DMS114 treated with DMSO at 0.1 percent for 48 hours (cell line): ENCODE measurements around the gene GPR42.
"Not testable (repeated sequence)": the region's sequence is repeated elsewhere in the genome, so short reads cannot be mapped to it uniquely, and the experiment has no call there.

Experiments
- DNase-seq: peaks from one replicate; lab custom pipeline; 2025; ENCODE audit not compliant: unreplicated experiment; lab: John Stamatoyannopoulos, UW

Gene GPR42

DNA sequence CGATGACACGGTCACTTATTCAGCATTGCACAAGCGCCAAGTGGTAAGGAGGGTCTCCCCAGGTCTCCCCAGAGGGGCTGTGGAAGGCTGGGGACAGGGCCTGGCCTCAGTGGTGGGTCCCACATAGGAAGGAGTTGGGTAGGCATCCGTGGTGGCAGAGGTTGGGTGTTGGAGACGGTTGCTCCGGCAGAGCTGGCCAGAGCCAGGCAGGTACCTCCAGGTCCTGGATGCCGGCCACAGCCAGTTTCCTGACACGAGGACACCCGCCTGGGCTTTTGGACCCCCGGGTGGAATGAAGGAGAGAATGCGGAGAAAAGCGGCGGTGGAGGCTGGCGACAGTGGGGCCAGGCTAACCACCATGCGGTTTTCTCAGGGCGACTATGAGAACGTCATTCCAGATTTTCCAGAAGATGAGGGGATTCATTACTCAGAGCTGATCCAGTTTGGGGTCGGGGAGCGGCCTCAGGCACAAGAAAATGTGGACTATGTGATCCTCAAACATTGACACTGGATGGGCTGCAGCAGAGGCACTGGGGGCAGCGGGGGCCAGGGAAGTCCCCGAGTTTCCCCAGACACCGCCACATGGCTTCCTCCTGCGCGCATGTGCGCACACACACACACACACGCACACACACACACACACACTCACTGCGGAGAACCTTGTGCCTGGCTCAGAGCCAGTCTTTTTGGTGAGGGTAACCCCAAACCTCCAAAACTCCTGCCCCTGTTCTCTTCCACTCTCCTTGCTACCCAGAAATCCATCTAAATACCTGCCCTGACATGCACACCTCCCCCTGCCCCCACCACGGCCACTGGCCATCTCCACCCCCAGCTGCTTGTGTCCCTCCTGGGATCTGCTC is 24.4 kb upstream of the GPR42 start:
- DNase-seq: no peak

DNA sequence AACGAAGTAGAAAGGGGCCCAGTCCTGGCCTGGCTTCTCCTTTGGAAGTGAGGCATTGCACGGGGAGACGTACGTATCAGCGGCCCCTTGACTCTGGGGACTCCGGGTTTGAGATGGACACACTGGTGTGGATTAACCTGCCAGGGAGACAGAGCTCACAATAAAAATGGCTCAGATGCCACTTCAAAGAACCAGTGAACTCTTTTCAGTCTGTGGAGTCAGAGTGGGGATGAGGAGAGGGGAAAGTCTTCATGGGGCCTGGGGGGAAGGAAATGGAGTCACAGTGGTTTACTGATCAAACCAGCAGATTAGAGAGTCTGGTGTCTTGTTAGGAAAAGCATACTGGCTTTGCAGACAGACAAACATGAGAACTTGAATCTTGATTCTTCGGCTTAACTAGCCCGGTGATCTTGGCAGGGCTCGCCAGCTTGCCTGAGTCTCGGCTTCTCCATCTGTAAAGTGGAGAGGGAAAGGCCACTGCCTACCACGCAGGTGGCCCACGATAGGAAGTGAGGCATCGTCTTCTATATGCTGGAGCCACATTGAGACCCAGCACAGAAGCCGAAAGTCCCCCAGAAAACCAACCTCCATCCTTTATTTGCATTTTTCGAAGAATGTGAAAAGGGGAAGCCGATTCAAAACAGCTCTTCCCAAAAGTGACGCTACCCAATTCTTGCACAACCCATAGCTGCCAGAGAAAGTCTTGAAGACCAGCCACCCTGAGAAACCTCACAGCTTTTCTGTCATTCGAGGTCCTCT is 23.5 kb upstream of the GPR42 start, which contains the start of gene FFAR1:
Gene FFAR1 (plus strand): TSS at position 732 of the 759 bp plus-strand sequence. CDS start 3,650 bp downstream, outside the sequence.
- DNase-seq: no peak

DNA sequence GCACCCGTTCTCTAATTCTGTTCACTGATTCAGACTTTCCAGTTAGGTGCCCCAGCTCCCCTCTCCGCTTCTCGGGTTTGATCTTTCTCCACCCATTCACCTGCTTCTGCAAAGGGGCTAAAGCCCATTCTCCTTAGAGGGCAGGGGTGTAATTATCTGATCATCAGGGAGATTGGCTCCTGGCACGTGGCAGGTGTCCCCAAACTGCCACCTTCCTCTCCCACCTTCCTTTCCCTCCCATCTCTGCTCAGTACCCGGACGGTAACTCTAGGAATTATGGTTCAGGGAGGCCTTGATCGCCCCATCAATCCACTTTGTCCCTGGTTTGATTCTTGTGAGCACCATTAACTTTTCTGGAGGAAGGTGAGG is 23.0 kb upstream of the GPR42 start:
- DNase-seq: no peak

DNA sequence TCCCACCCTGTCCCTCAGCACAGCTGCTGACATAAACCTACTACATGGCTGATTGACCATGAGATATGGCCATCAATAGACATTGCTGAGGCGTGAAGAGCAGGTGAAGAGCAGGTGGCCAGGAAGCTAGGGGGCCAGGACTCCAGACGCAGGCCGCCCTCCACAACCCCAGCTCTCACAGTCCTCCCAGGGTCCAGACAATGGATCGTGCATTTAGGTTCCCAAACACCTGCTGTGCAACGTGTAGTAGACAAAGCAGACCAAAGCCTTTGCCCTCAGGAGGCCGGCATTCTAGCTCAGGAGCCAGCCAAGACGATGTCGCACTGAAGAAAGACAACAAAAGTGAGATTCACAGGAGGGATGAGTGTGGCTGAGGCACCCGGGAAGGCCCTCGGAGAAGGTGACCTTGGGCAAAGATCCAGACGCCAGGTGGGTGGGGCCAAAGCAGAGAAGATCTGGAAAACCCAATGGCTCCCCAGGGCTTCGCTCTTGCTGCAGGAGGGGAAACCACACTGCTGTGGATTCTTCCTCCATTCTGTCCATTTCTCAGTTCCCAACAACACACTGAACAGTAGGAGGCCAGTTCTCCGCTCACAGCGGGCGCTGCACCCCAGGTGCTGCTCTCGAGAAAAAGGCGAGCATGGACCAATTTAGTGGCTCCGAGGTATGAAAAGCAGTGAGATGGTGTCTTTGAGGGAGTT is 21.8 kb upstream of the GPR42 start:
- DNase-seq: no peak

DNA sequence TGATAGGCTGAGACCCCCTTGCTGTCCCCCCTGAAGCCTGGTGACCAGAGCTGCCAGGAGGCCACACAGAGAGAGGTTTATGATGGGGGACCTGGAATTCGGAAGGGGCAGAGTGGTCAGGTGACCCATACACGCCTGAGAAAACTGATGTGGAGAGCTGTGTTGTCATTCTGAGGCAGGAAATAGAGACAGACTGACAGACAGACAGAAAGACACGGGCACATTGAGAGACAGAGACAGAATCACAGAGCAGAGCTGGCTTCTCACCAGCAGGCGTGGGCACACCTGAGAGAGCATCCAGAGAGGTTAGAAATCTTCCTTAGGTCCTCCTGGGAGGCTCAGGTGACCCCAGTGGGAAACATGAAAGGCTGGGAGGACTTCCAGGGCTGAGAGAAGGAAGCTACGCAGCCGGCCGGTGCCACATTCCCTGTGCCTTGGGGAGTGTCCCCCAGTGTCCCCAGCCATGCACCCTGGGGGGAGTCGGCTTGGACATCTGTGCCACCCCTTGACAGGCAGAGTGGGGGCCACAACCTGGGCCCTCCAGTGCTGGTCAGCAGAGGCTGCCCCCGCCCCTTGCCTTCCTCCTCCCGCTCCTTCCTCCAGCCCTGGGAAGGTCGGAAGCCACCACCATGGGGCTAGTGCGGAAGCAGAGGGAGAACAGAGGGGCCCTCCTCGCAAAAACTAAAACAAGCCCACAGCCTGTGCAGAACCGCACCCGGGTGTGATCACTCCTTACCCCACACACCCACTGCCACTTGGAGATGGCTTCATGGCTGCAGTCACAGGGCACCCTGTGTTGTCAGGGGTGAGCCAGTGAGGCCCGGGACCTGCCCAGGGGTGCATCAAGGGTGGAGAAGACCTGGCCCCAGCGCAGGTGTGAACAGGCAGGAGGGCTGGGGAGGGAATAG is 21.0 kb upstream of the GPR42 start:
- DNase-seq: no peak

DNA sequence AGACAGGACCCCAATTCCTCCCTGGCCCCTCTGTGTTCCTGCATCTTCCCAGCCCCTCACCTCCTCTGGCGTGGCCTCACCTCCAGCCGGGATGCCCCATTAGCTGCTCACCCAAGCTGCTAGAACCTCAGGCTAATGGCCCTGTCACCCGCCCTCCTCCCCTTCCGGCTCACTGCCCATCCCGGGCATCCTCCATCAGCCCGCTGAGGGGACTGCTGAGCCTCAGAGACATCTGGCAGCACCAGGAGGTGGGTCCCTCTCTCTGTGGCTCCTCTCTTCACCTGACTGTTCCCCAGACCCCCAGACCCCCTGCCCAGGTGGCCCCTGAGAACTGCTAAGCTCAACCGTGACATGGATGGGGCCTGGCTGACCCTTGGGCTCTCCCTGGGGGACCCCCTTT is 20.3 kb upstream of the GPR42 start:
- no peak for DNase-seq

DNA sequence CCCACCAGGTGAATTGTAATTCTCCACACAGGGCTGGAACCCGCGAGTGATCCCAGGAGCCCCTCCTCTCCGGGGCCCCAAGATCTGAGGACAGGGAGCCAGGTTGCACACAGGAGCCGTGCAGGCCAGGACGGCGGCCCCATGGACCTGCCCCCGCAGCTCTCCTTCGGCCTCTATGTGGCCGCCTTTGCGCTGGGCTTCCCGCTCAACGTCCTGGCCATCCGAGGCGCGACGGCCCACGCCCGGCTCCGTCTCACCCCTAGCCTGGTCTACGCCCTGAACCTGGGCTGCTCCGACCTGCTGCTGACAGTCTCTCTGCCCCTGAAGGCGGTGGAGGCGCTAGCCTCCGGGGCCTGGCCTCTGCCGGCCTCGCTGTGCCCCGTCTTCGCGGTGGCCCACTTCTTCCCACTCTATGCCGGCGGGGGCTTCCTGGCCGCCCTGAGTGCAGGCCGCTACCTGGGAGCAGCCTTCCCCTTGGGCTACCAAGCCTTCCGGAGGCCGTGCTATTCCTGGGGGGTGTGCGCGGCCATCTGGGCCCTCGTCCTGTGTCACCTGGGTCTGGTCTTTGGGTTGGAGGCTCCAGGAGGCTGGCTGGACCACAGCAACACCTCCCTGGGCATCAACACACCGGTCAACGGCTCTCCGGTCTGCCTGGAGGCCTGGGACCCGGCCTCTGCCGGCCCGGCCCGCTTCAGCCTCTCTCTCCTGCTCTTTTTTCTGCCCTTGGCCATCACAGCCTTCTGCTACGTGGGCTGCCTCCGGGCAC is 19.3 kb upstream of the GPR42 start:
- DNase-seq: no peak

DNA sequence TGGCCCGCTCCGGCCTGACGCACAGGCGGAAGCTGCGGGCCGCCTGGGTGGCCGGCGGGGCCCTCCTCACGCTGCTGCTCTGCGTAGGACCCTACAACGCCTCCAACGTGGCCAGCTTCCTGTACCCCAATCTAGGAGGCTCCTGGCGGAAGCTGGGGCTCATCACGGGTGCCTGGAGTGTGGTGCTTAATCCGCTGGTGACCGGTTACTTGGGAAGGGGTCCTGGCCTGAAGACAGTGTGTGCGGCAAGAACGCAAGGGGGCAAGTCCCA is 18.8 kb upstream of the GPR42 start:
- DNase-seq: no peak

DNA sequence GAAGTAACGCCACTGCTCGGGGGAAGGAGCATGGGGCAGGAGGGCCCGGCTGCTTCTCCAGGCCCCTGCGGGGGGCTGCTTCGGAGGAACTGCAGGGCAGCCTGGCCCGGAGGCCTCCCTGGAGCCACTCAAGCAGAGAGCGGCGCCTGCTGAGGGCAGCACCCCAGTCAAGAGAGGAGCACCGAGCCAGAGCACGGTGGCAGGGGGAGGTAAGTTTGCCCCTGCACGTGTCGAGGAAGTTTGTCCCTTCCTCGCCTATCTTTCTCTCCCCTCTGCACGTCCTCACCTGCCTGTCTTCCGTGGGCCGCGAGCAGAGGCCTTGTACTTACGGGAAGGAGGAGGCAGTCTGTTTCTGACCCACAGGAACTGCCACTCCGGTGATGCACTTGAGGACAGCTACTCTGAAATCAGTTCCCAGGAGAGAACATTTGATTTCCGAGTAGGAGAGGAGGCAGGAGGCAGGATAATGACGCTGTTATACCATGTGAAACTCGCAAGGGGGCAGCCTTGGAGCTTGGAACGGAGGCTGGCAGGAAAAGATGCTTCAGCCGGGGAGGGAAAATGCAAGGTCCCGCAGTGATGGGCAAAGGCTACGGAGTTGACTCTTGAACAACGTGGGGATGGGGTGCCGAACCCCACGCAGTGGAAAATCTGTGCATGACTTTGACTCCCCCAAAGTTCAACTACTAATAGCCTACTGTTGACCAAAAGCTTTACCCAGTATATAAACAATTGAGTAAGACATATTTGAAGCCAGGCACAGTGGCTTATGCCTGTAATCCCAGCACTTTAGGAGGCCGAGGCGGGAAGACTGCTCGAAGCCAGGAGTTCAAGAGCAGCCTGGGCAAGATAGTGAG is 18.2 kb upstream of the GPR42 start:
- peak; percentile 82 for DNase-seq

DNA sequence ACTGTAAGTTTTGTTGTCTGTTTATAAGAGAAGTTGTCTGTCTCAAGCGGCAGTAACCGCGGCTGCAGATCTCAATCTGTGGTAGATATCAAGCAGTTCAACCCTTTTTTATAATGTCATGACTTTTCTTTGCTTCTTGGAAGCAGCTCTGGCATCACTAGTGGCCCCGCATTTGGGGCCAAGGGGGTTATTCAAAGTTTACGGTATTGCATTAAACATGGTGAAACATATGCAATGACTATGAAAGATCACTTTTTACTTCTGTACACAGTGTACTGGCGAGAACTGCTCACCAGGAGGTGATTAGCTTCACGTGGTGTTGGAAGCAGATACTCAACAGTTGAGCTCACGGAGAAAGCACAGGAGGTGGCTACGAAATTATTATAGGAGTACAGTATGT is 17.2 kb upstream of the GPR42 start:
- no peak for DNase-seq

DNA sequence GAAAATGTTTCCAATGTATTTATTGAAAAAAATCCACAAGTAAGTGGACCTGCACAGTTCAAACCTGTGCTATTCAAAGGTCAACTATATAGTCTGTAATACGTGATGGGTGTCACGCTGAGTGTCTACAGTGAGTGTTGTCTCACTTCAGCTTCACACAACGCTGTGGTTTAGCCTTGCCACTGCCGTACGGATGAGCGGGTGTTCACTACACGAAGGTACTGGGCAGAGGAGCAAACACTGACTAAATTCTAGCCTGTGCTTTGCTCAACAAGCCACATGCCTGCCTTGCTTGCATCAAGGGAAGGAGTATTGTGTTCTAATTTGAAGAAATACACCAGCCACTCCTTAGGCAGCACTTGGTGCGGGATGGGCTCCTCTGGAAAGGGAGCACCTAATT is 16.0 kb upstream of the GPR42 start:
- DNase-seq: no peak

DNA sequence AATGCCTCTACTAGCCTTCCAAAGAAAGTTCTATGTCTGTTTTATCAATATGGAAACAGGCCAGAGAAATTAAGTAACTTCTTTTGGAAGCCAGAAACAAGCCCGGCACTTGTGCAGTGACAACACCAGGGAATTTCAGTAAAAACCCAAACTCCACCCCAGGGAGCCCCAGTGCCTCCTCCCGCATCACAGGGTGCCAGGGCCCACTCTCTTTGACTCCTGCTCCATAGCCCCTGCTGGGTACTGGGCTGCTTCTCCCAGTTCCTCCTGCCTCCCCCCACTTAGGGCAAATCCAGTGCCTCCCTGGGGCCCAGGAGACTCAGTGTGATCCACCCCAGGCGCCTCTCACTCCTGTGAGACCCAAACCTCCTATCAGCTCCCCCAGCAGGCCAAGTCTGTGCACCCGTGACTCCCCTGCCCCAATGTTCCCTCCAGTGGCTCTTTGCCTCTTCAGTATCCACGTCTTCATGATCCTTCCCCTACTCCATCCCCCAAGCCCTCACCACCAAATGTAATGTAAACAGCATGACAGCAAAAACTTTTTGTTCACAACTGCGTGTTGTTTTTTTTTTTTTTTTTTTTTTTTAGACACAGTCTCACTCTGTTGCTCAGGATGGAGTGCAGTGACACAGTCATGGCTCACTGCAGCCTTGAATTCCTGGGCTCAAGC is 14.9 kb upstream of the GPR42 start:
- DNase-seq: no peak

DNA sequence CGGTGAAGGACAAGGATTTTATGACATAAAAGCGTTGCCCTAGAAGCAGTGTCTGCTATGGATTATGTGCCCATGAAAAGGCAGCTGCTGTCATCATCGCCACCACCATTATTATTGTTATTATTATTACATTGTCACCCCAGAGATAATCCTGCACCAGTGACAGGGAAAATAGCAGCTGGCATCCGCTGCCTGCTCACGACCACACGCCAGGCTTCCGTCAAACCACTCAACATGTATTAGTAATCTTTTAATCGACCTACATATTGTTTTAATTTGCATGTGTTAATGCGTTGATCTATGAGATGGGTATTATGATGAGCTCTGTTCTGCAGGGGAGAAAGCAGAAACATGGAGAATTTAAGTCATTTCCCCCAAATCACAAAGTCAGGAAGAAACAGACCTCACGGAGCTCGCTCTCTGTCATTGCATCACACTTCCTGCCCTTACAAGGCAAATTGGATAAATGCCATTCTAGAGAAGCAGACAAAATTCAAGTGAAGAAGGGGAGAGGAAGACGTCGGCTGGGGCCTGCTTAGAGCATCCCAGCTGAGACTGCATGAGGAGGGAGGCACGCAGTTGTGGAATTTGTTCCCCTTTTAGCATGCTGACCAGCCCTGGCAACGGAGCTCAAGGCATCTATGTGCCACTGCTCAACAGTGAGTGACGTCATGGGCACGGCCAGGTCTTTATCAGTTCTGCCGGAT is 12.8 kb upstream of the GPR42 start, which contains the start of gene FFAR3:
Gene FFAR3 (plus strand): TSS at position 594 of the 707 bp plus-strand sequence. CDS start 431 bp downstream, outside the sequence.
- no peak for DNase-seq

DNA sequence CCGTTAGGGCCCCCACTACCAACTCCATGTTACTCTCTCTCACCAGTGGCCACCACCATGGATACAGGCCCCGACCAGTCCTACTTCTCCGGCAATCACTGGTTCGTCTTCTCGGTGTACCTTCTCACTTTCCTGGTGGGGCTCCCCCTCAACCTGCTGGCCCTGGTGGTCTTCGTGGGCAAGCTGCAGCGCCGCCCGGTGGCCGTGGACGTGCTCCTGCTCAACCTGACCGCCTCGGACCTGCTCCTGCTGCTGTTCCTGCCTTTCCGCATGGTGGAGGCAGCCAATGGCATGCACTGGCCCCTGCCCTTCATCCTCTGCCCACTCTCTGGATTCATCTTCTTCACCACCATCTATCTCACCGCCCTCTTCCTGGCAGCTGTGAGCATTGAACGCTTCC is 12.0 kb upstream of the GPR42 start:
- DNase-seq: not testable (repeated sequence)

DNA sequence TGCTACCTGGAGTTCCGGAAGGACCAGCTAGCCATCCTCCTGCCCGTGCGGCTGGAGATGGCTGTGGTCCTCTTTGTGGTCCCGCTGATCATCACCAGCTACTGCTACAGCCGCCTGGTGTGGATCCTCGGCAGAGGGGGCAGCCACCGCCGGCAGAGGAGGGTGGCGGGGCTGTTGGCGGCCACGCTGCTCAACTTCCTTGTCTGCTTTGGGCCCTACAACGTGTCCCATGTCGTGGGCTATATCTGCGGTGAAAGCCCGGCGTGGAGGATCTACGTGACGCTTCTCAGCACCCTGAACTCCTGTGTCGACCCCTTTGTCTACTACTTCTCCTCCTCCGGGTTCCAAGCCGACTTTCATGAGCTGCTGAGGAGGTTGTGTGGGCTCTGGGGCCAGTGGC is 11.5 kb upstream of the GPR42 start:
- not testable (repeated sequence) for DNase-seq

DNA sequence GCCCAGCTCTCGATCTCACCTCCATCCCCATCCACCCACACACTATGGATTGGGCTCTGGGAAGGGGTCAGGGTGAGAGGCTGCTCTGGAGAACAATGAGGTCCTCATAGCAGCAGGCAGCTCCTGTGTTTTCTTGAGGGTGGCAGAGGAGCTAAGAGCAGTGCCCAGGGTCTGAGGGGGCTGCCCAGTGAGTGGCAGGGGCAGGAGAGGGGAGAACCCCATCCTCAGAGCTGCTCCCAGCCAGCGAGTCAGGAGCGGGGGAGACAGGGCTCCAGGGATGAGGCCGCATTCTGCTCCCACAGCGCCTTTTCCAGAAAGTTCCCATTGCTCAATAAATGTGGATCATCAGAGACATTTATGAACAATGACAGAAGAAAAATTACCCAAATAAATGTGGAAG is 10.8 kb upstream of the GPR42 start:
- DNase-seq: not testable (repeated sequence)

DNA sequence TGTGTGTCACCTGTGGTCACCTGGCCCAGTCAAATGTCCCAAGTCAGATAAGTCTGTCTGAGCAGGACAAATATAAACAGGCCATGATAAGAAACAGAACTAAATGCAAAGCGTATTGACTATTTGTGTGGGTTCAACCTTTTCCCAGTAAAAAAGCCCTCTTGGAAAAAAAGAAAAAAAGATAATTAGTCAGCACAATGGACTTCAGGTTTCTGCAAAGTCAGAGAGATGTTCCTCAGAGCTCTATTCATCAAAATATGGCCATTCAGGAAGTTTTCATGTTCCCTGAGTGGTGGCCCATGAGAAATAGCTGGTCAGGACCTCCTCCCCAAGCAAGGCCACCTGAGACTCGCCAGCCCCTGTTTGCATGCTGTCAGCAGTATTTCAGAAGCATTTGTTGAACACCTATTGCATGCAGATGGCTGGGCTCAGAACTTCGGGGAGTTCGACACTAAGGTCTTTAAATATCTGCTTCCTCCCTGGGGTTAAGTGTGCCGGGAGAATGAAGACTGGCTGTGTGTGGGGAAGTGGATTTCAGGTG is 9.9 kb upstream of the GPR42 start:
- DNase-seq: no peak
